H7 (cell line): ENCODE data around the gene CBFA2T3. TPM values are rescaled to one million over a fixed set of nuclear protein-coding genes. Genes with fewer than 3 reads are reported as not detected.

Experiments used
- DNase-seq: peaks from one replicate; pipeline ENCODE4 v3.0.0; 2012
- H3K27me3 ChIP-seq: 2 replicates; pipeline ENCODE4 v1.6.0; 2011; ENCODE audit warnings: mild to moderate bottlenecking, low read length; ENCODE audit not compliant: control insufficient read depth, insufficient read depth
- H3K36me3 ChIP-seq: replicated peaks from 2 replicates; pipeline ENCODE4 v1.5.1; 2011; ENCODE audit warnings: low read length; ENCODE audit not compliant: control insufficient read depth, insufficient read depth
- H3K4me3 ChIP-seq: 2 replicates; pipeline ENCODE4 v1.5.1; 2011; ENCODE audit warnings: low read depth, mild to moderate bottlenecking, control low read depth, low read length, moderate library complexity; ENCODE audit not compliant: insufficient read depth
- total RNA-seq: library from RNA; depleted of rRNA; stranded (reverse); fragments of >200 nt; shearing (Covaris generic); gene quantifications from 2 replicates; pipeline ENCODE4 v1.2.3, GENCODE V29; 2014

The CBFA2T3 gene
- total RNA-seq, 1 experiment from 2014 or later = 0.35 TPM

DNA sequence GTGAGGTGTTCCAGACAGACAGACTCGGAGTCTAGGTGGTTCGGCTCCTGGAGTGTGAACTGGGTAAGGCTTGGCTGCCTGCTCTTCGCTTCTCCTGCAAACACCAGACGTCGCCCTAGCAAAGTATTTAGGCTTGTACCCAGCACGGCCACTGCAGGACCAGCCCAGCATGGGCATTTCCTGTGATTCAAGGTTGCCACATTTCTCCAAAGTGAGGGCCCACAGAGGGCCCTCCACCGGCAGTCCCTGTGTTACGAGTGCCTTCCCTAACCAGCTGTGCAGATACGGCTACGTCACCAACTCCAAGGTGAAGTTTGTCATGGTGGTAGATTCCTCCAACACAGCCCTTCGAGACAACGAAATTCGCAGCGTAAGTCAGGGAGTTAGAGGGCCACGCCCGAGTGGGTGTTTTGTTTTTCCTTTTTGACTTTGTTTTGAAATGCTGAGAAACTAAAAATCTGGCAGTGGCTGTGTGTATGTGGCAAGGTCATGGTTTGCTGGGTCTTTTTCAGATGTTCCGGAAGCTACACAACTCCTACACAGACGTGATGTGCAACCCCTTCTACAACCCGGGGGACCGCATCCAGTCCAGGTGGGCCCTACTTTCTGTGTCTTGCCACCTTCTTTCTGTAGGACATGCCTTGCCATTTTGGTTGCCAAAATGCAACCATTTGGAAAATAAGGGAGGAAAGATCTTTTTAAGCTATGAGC is 117.5 kb downstream of the CBFA2T3 start:
- no peak for DNase-seq
- Histone ChIP-seq H3K36me3 (peaks cover 12% of the 10 kb centered on the region), H3K27me3 (no peaks in the 10 kb centered on the region), H3K4me3 (no peak overlapping the region)

DNA sequence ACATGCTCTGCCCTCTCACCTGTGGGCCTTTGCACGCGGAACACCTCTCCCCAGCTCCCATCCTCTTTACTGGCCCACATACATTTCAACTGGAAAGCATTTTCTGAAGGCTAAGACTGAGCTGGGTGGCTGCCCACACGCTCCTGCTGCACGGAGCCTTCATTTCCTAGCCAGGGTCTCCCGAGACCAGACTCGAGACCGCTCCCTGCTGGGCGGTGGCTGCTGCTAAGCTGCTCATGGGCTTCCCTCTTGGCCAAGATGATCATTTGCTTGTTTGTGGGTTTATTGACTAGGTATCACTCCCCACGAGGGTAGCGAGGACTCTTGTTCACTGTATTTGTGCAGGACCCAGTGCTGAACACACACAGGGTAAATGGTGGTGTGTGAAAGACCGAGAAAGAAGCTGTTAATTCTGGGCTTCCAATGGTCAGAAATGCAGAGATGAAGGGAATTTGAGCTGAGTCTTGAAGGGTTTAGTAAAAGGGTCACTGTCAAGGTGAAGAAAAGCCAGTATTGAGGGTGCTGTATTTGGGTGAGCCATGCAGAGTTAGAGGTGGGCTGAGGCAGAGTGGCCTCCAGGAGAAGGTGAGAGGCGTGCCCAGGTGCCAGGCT is 119.2 kb downstream of the CBFA2T3 start:
- Histone ChIP-seq H3K27me3 (no peaks in the 10 kb centered on the region), H3K36me3 (peaks cover 12% of the 10 kb centered on the region), H3K4me3 (peak overlapping the region; percentile 88)
- peak; percentile 93 for DNase-seq

DNA sequence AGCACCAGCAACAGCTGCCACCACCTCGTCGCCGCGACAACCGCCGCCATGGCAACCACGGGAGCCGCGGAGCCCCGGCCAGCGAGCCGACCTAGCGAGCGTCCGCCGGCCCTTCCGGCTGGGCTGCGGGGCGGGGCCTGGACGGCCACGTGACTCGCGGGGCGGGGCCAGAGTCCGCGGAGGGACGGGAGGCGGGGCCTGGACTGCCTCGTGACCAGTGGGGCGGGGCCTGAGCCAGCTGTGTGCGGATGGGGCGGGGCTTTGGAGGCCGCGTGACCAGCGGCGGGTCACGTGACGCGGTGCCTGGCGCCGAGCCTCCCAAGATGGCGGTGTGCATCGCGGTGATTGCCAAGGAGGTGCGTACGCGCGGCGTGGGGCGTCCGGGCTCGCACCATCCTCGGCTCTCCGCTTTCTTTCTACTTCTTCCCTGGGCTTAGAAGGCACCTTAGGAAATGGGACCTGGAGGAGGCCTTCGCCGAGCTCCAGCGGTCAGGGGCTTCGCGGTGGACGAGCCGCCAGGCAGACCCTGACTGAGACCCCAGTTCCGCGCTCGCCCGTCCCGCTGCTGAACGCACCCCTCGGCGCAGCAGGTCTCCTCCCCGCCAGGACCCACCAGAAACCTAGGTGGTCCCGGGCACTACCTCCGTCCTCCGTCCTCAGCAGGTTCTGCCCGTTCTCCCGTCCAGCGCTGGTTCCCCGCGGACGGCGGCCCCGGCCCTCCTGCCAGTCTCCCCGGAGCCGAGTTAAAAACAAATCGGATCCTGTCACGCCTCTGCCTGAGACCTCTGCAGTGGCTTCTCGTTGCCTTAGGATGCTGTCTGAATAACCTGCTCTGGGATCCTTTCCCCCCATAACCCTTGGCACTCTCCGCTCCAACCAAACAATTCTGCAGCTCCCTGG is 119.9 kb downstream of the CBFA2T3 start, which contains the start of the genes GALNS and TRAPPC2L:
TSS of gene GALNS (minus strand) at position 120 of the 900 bp plus-strand sequence. CDS start at position 50, 70 bp downstream.
TSS of gene TRAPPC2L (plus strand) at position 300 of the 900 bp plus-strand sequence. CDS start at position 324, 24 bp downstream.
- DNase-seq = peak; percentile 100
- no peaks in the 10 kb centered on the region for H3K27me3 ChIP-seq
- peak within 1 kb of the TSS; percentile 88 for H3K4me3 ChIP-seq
- peaks cover 12% of the 10 kb centered on the region for H3K36me3 ChIP-seq

DNA sequence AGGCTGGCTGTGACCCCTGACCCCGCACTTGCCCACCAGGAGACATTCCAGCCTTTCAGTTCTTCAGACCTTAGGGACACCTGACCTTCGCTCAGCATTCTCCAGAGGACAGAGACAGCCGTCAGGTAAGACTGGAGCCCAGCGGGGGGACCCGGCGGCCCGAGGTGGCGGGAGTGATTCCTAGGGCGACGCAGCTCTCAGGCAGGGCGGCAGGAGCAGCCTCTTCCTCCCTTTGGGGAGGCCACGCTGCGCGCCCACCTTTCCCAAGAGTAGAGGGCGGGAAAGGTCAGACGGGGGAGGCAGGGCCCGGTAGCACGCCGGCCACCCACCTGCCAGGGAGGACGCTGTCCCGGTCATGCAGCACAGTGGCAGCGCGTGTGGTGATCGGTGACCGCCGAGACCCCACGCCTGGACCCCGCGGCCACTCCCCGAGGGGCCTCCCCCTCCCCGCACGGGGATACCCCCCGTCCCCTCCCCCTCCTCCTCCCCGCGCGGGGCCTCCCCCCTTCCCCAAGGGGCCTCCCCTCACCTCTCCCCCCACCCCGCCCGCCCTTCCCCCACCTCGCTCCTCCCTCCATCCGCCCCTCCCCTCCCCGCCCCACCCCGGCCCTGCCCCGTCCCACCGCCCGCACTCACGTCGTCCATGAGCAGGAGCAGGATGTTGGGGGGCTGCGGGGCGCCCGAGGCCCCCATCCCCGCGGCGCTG is 120.7 kb downstream of the CBFA2T3 start:
- peak overlapping the region; percentile 57 for H3K4me3 ChIP-seq
- peak; percentile 92 for DNase-seq
- peaks cover 11% of the 10 kb centered on the region; the same call in 1 of the 2 replicates for H3K36me3 ChIP-seq

DNA sequence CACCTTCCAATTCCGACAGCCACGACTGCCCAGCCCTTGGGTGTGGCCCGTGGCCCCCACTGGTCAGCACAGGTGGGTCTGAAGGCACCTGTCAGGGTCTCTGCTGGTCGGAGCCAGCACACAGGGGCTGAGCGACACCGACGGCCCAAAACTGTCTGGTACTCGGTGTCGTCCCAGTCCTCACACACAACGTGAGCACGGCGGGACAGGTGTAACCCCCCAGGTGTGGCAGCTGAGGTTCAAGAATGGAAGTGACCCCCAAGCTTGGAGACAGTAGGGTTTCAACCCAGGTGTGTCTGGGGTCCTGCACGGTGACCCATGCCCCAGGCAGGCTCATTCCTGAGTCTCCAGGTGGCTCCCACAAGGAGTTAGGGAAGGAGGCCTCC is 121.3 kb downstream of the CBFA2T3 start:
- peaks cover 11% of the 10 kb centered on the region; the same call in 1 of the 2 replicates for H3K36me3 ChIP-seq
- no peaks in the 10 kb centered on the region for H3K27me3 ChIP-seq
- DNase-seq = no peak
- H3K4me3 ChIP-seq = peak overlapping the region; percentile 57

More for the DNA sequence above, 120.7 kb downstream of the CBFA2T3 start:
- H3K27me3 ChIP-seq = no peaks in the 10 kb centered on the region

- H3K4me3 ChIP-seq = no peak overlapping the region
- DNase-seq = no peak
- H3K36me3 ChIP-seq = peaks cover 9% of the 10 kb centered on the region; the same call in 1 of the 2 replicates
- H3K27me3 ChIP-seq = no peaks in the 10 kb centered on the region
These were observed 121.8 kb downstream of the CBFA2T3 start for GRCh38 chr16:88855176-88855575.

DNA sequence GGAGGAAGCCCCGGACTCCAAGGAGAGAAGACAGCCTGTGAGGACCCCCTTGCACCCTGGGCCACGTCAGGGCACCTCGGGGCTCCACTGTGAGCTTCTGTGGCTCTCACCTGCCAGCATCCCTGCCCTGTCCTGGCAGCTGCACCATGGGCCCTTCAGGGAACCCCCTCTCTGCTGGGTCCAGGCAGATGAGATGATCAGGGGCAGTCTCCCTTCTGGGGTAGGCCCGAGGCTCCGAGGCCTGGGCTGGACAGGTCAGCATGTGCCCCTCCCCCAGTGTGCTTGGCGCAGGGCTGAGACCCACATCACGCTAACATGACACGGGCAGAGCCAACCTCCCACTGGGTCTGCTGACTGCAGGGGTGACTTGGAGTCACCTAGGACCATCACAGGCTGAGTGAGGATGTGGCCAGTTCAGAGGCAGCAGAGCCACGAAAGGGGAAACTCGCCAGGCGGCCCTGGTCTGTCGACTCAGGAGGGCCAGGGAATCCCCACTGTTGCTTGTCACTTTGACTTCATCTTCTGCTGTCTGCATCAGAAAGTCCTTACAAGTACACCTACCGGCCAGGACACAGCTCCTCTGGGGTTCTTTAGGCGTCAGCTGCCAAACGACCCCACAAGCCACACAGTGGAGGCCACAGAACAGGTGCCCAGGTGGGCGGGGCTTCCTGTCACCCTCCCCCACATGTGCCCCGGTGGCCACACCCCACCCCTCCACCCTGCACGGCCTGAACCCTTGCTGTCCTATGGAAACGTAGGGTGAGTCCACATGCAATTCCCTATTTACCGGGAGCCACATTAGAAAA is 122.5 kb downstream of the CBFA2T3 start:
- Histone ChIP-seq H3K36me3 (peaks cover 5% of the 10 kb centered on the region; the same call in 1 of the 2 replicates), H3K27me3 (no peaks in the 10 kb centered on the region), H3K4me3 (no peak overlapping the region)
- peak; percentile 84 for DNase-seq

DNA sequence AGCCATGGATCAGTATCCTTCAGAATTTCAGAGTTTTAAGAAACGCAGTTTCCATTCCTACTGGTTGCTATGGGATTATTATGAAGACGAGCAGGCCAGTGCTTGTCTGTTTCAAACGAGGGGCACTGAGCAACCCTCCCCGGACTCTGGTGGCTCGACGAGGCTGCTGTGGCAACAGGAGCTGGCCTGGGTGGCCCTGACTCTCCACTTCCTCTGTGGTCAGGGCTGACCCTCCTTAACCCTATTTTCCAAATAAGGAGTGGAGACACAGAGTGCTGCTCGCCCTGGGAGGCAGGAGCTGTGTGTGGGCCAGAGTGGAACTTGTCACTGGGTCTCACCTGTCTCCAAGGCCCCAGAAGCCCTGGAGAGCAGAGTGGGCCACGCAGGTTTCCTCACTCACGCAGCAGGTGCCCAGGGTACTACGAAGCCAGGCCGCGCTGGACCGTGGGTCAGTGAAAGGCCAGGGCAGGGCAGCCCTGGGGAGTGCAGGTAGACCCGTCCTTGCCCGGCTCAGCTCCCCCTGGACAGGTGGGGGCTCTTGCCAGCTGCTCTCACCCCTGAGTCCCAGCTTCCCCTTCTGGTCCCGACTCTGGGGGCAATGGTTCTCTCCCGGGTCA is 123.6 kb downstream of the CBFA2T3 start:
- no peak for DNase-seq
- Histone ChIP-seq H3K27me3 (no peaks in the 10 kb centered on the region), H3K4me3 (no peak overlapping the region), H3K36me3 (no peaks in the 10 kb centered on the region)

DNA sequence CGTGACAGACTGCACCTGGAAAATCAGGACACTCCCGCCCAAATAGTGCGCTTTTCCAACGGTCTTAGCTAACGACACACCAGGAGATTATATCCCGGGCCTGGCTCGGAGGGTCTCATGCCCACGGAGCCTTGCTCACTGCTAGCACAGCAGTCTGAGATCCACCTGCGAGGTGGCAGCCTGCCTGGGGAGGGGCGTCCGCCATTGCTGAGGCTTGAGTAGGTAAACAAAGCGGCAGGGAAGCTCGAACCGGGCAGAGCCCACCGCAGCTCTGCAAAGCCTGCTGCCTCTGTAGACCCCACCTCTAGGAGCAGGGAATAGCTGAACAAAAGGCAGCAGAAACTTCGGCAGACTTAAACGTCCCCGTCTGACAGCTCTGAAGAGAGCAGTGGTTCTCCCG is 125.4 kb downstream of the CBFA2T3 start:
- Histone ChIP-seq H3K4me3 (no peak overlapping the region), H3K27me3 (no peaks in the 10 kb centered on the region), H3K36me3 (no peaks in the 10 kb centered on the region)
- DNase-seq = no peak

- no peak for DNase-seq
- Histone ChIP-seq H3K27me3 (no peaks in the 10 kb centered on the region), H3K4me3 (no peak overlapping the region), H3K36me3 (no peaks in the 10 kb centered on the region)
These were observed 126.3 kb downstream of the CBFA2T3 start for GRCh38 chr16:88850531-88851199.

- Histone ChIP-seq H3K4me3 (no peak overlapping the region), H3K36me3 (no peaks in the 10 kb centered on the region), H3K27me3 (no peaks in the 10 kb centered on the region)
- no peak for DNase-seq
These were observed 128.4 kb downstream of the CBFA2T3 start for GRCh38 chr16:88848557-88848956.

- H3K4me3 ChIP-seq = no peak overlapping the region
- no peak for DNase-seq
- H3K36me3 ChIP-seq = no peaks in the 10 kb centered on the region
- H3K27me3 ChIP-seq = no peaks in the 10 kb centered on the region
These were observed 129.4 kb downstream of the CBFA2T3 start for GRCh38 chr16:88847654-88848053.

- no peak overlapping the region for H3K4me3 ChIP-seq
- H3K27me3 ChIP-seq = no peaks in the 10 kb centered on the region
- DNase-seq = no peak
- no peaks in the 10 kb centered on the region for H3K36me3 ChIP-seq
These were observed 130.9 kb downstream of the CBFA2T3 start for GRCh38 chr16:88846088-88846487.
